ENCODE data around the gene SNRPD3.

Gene SNRPD3

DNA sequence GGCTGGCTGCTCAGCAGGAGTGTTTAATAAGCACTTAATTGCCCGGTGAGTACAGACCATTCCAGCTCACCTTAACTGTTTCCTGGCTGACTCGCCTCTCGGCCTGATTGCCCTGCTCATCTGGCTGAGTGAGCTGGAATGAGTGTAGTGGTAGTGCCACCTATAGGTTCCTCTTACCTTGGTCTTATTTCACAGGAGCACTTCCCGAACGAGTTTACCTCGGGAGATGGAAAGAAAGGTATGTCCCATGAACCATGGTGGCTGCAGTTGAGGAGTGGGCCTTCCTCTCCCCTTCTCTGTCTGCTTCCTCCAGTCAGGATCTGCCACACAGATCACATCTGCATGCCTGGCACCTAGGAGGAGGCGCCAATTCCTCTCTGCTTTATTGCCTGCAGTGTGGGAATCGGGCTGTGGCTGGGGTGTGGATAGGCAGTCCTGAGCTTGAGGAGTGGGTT lies 34.0 kb upstream of the SNRPD3 start:
- no peak for TF ChIP-seq POLR2AphosphoS5 (IDR thresholded peaks at IDR 0.05; ENCODE audit: low read depth, low read length)
- TF ChIP-seq FOXP2 (optimal IDR thresholded peaks at IDR 0.05; ENCODE audit: borderline replicate concordance, extremely low read depth, extremely low read length, insufficient read depth), result no peak
- no peak for TF ChIP-seq REST (IDR thresholded peaks at IDR 0.05; ENCODE audit: insufficient read depth in 1 of 2, low read depth in 2 of 2, low read length in 2 of 2)
- TF ChIP-seq SIN3A (IDR thresholded peaks at IDR 0.05; ENCODE audit: borderline replicate concordance, insufficient read depth, low read length), result no peak
- no peak for TF ChIP-seq TAF1 (IDR thresholded peaks at IDR 0.05; ENCODE audit: borderline replicate concordance, insufficient read depth, low read length)

DNA sequence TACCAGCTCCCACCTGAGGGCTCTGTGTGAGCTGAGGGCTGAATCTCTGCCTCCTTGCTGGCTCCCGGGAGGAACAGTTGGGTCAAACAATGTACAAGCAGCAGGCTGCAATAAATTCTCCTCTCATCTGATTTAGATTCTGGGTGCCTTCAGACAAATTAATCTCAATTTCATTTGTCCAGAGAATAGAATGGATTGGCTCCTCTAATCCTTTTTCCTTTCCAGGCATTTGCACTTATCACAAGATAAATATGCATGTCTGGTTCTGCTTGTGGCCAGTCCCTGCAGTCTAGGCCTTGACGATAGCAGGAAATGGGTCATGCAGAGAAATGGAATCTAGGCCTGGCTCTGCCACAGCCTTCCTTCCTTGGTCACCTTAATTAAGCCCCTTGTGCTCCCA lies 31.9 kb upstream of the SNRPD3 start:
- TF ChIP-seq SIN3A (IDR thresholded peaks at IDR 0.05; ENCODE audit: borderline replicate concordance, insufficient read depth, low read length), result no peak
- TF ChIP-seq FOXP2 (optimal IDR thresholded peaks at IDR 0.05; ENCODE audit: borderline replicate concordance, extremely low read depth, extremely low read length, insufficient read depth), result no peak
- no peak for TF ChIP-seq TAF1 (IDR thresholded peaks at IDR 0.05; ENCODE audit: borderline replicate concordance, insufficient read depth, low read length)
- TF ChIP-seq POLR2AphosphoS5 (IDR thresholded peaks at IDR 0.05; ENCODE audit: low read depth, low read length), result no peak
- TF ChIP-seq REST (IDR thresholded peaks at IDR 0.05; ENCODE audit: insufficient read depth in 1 of 2, low read depth in 2 of 2, low read length in 2 of 2), result no peak

DNA sequence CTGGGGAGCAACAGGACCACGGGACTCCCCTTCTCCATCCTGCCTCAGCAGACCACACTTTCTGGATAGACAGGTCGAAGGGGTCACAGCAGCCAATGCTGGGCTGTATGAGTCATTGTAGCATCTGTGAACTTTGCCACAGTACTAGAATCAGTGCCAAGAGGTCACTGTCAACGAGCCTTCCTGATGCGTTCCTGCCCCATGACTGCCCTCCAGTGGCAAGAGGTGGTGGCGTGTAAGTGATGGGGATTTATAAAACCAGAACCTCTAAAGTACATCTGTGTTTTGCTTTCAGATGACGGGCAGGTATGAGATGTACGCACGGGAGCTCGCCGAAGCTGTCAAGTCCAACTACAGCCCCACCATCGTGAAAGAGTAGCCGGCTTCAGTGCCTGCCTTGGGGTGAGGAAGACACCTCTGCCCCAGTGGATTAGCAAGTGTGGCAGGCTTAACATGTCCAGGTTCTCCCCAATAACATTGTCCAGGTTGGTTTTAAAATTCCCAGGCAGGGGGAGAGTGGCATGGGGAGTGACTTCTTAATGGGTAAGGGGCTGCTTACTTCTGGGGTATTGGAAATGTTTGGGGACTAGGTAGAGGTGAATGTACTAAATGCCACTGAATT lies 30.3 kb upstream of the SNRPD3 start:
- TF ChIP-seq REST (IDR thresholded peaks at IDR 0.05; ENCODE audit: insufficient read depth in 1 of 2, low read depth in 2 of 2, low read length in 2 of 2) (no peak), FOXP2 (optimal IDR thresholded peaks at IDR 0.05; ENCODE audit: borderline replicate concordance, extremely low read depth, extremely low read length, insufficient read depth) (no peak), SIN3A (IDR thresholded peaks at IDR 0.05; ENCODE audit: borderline replicate concordance, insufficient read depth, low read length) (no peak), TAF1 (IDR thresholded peaks at IDR 0.05; ENCODE audit: borderline replicate concordance, insufficient read depth, low read length) (no peak), POLR2AphosphoS5 (IDR thresholded peaks at IDR 0.05; ENCODE audit: low read depth, low read length) (no peak)

- TF ChIP-seq FOXP2 (optimal IDR thresholded peaks at IDR 0.05; ENCODE audit: borderline replicate concordance, extremely low read depth, extremely low read length, insufficient read depth) (no peak), POLR2AphosphoS5 (IDR thresholded peaks at IDR 0.05; ENCODE audit: low read depth, low read length) (no peak), REST (IDR thresholded peaks at IDR 0.05; ENCODE audit: insufficient read depth in 1 of 2, low read depth in 2 of 2, low read length in 2 of 2) (no peak), TAF1 (IDR thresholded peaks at IDR 0.05; ENCODE audit: borderline replicate concordance, insufficient read depth, low read length) (no peak), SIN3A (IDR thresholded peaks at IDR 0.05; ENCODE audit: borderline replicate concordance, insufficient read depth, low read length) (no peak)
These were observed 29.6 kb upstream of the SNRPD3 start for GRCh38 chr22:24526191-24526590.
